WTC11 (cell line): ENCODE measurements around the gene TCAP. TPM values are rescaled to one million over a fixed set of nuclear protein-coding genes. Genes with fewer than 3 reads are reported as not detected.
A peak's percentile ranks its signal among the peaks of the same experiment; 100 is the strongest.

ENCODE experiments used
- ATAC-seq: fragments of 200-7000 bp; cut with Tn5 transposase; 2 replicates; pipeline ENCODE4 v1.10.0; 2021; ENCODE audit warnings: mild to moderate bottlenecking, moderate library complexity
- CTCF ChIA-PET: fragments of 300-600 bp; sonication (Branson Sonifier 250); formaldehyde crosslinking; loops from one replicate; lab custom pipeline; 2021; ENCODE audit warnings: antibody characterized with exemption; lab: Charles Lee
- POLR2A ChIA-PET: fragments of 350-600 bp; sonication (Branson Sonifier 250); formaldehyde crosslinking; loops from one replicate; lab custom pipeline; 2021; ENCODE audit warnings: antibody characterized with exemption; lab: Charles Lee
- DNase-seq: peaks from one replicate; pipeline ENCODE4 v3.0.0; 2021; ENCODE audit warnings: low spot score
- H3K27ac Mint-ChIP-seq: 2 replicates; pipeline ENCODE4 v1.8.0; 2021; ENCODE audit warnings: mixed read lengths
- H3K27me3 Mint-ChIP-seq: 2 replicates; pipeline ENCODE4 v1.8.0; 2021; ENCODE audit warnings: low read depth, mild to moderate bottlenecking, moderate library complexity, mixed read lengths
- H3K36me3 Mint-ChIP-seq: 2 replicates; pipeline ENCODE4 v1.8.0; 2021; ENCODE audit warnings: mixed read lengths
- H3K4me1 Mint-ChIP-seq: 2 replicates; pipeline ENCODE4 v1.8.0; 2022; ENCODE audit warnings: mixed read lengths
- H3K4me3 Mint-ChIP-seq: 2 replicates; pipeline ENCODE4 v1.8.0; 2021; ENCODE audit warnings: mild to moderate bottlenecking, moderate library complexity, mixed read lengths
- H3K9me3 Mint-ChIP-seq: 2 replicates; pipeline ENCODE4 v1.8.0; 2021; ENCODE audit warnings: mixed read lengths
- CREB1 ChIP-seq: sonication (generic); formaldehyde crosslinking; IDR thresholded peaks from 2 replicates; pipeline ENCODE4 v1.8.0; 2023; ENCODE audit warnings: mild to moderate bottlenecking, missing genetic modification reagents
- ETV6 ChIP-seq: sonication (generic); formaldehyde crosslinking; IDR thresholded peaks from 2 replicates; pipeline ENCODE4 v1.8.1; 2022; ENCODE audit warnings: mild to moderate bottlenecking, missing genetic modification reagents
- FOXP4 ChIP-seq: sonication (generic); formaldehyde crosslinking; IDR thresholded peaks from 2 replicates; pipeline ENCODE4 v1.8.0; 2022; ENCODE audit warnings: mild to moderate bottlenecking, missing genetic modification reagents
- HMGXB4 ChIP-seq: sonication (generic); formaldehyde crosslinking; IDR thresholded peaks from 2 replicates; pipeline ENCODE4 v1.8.1; 2023; ENCODE audit warnings: mild to moderate bottlenecking, moderate library complexity, missing genetic modification reagents
- KAT7 ChIP-seq: sonication (generic); formaldehyde crosslinking; IDR thresholded peaks from 2 replicates; pipeline ENCODE4 v1.8.1; 2023; ENCODE audit warnings: missing genetic modification reagents, mild to moderate bottlenecking, borderline replicate concordance
- NFE2L1 ChIP-seq: sonication (generic); formaldehyde crosslinking; IDR thresholded peaks from 2 replicates; pipeline ENCODE4 v1.8.1; 2023; ENCODE audit warnings: missing genetic modification reagents
- NR1H2 ChIP-seq: sonication (generic); formaldehyde crosslinking; IDR thresholded peaks from 2 replicates; pipeline ENCODE4 v1.9.0; 2021; ENCODE audit warnings: mild to moderate bottlenecking, moderate library complexity, missing genetic modification reagents
- PREB ChIP-seq: sonication (generic); formaldehyde crosslinking; IDR thresholded peaks from 2 replicates; pipeline ENCODE4 v1.8.1; 2022; ENCODE audit warnings: mild to moderate bottlenecking, missing genetic modification reagents, moderate library complexity, borderline replicate concordance
- SMAD3 ChIP-seq: sonication (generic); formaldehyde crosslinking; IDR thresholded peaks from 2 replicates; pipeline ENCODE4 v1.8.0; 2022; ENCODE audit warnings: missing genetic modification reagents, mild to moderate bottlenecking, borderline replicate concordance
- SOX15 ChIP-seq: fragments of 250-450 bp; sonication (Bioruptor Pico); IDR thresholded peaks from 2 replicates; pipeline ENCODE4 v1.9.0; 2021; ENCODE audit warnings: mild to moderate bottlenecking
- STAT6 ChIP-seq: sonication (generic); formaldehyde crosslinking; conservative IDR thresholded peaks from 2 replicates; pipeline ENCODE4 v1.8.1; 2023; ENCODE audit warnings: mild to moderate bottlenecking, low read depth, missing genetic modification reagents, moderate library complexity
- TEAD1 ChIP-seq: sonication (generic); formaldehyde crosslinking; IDR thresholded peaks from 2 replicates; pipeline ENCODE4 v1.8.0; 2022; ENCODE audit warnings: mild to moderate bottlenecking, missing genetic modification reagents
- TEAD4 ChIP-seq: sonication (generic); formaldehyde crosslinking; IDR thresholded peaks from 2 replicates; pipeline ENCODE4 v1.8.0; 2022; ENCODE audit warnings: mild to moderate bottlenecking, missing genetic modification reagents
- TP53 ChIP-seq: sonication (generic); formaldehyde crosslinking; IDR thresholded peaks from 2 replicates; pipeline ENCODE4 v1.8.1; 2023; ENCODE audit warnings: mild to moderate bottlenecking, missing genetic modification reagents
- ZNF121 ChIP-seq: sonication (generic); formaldehyde crosslinking; IDR thresholded peaks from 2 replicates; pipeline ENCODE4 v1.8.0; 2023; ENCODE audit warnings: missing genetic modification reagents
- ZNF219 ChIP-seq: sonication (generic); formaldehyde crosslinking; IDR thresholded peaks from 2 replicates; pipeline ENCODE4 v1.8.0; 2023; ENCODE audit warnings: missing genetic modification reagents, mild to moderate bottlenecking, borderline replicate concordance
- ZNF423 ChIP-seq: fragments of 250-450 bp; sonication (Bioruptor Pico); IDR thresholded peaks from 2 replicates; pipeline ENCODE4 v2.1.2; 2022; ENCODE audit warnings: mild to moderate bottlenecking, moderate library complexity
- ZNF671 ChIP-seq: fragments of 250-450 bp; sonication (Bioruptor Pico); IDR thresholded peaks from 2 replicates; pipeline ENCODE4 v1.8.0; 2021; ENCODE audit warnings: mild to moderate bottlenecking
- total RNA-seq: library from RNA; stranded (reverse); gene quantifications from 3 replicates; pipeline ENCODE4 v1.2.3, GENCODE V29; 2021

The TCAP gene
- total RNA-seq, 1 experiment from 2014 or later = 2.9 TPM

- TF ChIP-seq SMAD3 (CRISPR knock-in tag) (no peak), ZNF423 (peak; percentile 90), FOXP4 (CRISPR knock-in tag) (no peak), TP53 (CRISPR knock-in tag) (no peak), ZNF671 (CRISPR knock-in tag) (no peak), SOX15 (CRISPR knock-in tag) (no peak), ZNF219 (CRISPR knock-in tag) (peak; percentile 42; the same call in 1 of the 2 replicates), TEAD4 (CRISPR knock-in tag) (no peak), NR1H2 (CRISPR knock-in tag) (no peak), CREB1 (no peak), PREB (no peak), STAT6 (no peak), NFE2L1 (CRISPR knock-in tag) (no peak), ETV6 (CRISPR knock-in tag) (no peak)
These were observed 38.7 kb upstream of the TCAP start, which contains the start of gene PPP1R1B (continued) for GRCh38 chr17:39626171-39627046.

- Mint-ChIP-seq H3K27me3 (peaks cover 49% of the 10 kb centered on the region), H3K27ac (no peak overlapping the region), H3K4me3 (peak overlapping the region; percentile 85), H3K9me3 (no peaks in the 10 kb centered on the region), H3K4me1 (peaks cover 72% of the 10 kb centered on the region), H3K36me3 (no peaks in the 10 kb centered on the region)
- peak; percentile 60; the same call in 1 of the 2 replicates for TF ChIP-seq ZNF423
- 0 out of 2 replicates have a peak, but pooled peaks have one; percentile 13 for TF ChIP-seq HMGXB4 (CRISPR knock-in tag)
- peak; percentile 45; the same call in 1 of the 2 replicates for TF ChIP-seq ZNF121
- no peak for TF ChIP-seq KAT7
- no peak for TF ChIP-seq TEAD1
- ATAC-seq = no peak; the same call in 1 of the 2 replicates
- no peak for DNase-seq
- CTCF ChIA-PET = interaction anchor here (0.5 to 23.6 kb wide), 19 partner anchors 5 to 1022 kb away, joined by 3 to 876 read pairs (median 6); partner anchors contain the start of genes PGAP3, PNMT, PSMD3 and STARD3
- POLR2A ChIA-PET = interaction anchor here (0.6 kb wide), 1 partner anchor 73 kb away, joined by 5 read pairs; the partner anchor contains the start of gene ERBB2
These were observed 38.0 kb upstream of the TCAP start for GRCh38 chr17:39627047-39627711.
